RWPE1 (cell line): ENCODE data around the gene CAPN5.
A peak's percentile ranks its signal among the peaks of the same experiment; 100 is the strongest.

Source experiments
- CTCF ChIA-PET: fragments of 350-600 bp; sonication (Branson Sonifier 250); formaldehyde crosslinking; extraction: SDS; loops from one replicate; lab custom pipeline; 2021; lab: Yijun Ruan, JAX
- POLR2A ChIA-PET: fragments of 400-600 bp; formaldehyde crosslinking; extraction: SDS; loops from one replicate; lab custom pipeline; 2020; ENCODE audit warnings: antibody characterized with exemption; ENCODE audit not compliant: low non-redundant PET; lab: Yijun Ruan, JAX
- DNase-seq: peaks from one replicate; pipeline ENCODE4 v3.0.0; 2012; ENCODE audit warnings: low spot score
- H3K27ac ChIP-seq: fragments of 450-650 bp; 2 replicates; pipeline ENCODE4 v1.5.1; 2017
- TF ChIP-seq, protein P1 (sequence below): fragments of 450-650 bp; conservative IDR thresholded peaks from 2 replicates; pipeline ENCODE4 v1.5.1; 2017; ENCODE audit warnings: low read depth, mild to moderate bottlenecking

CAPN5 gene

DNA sequence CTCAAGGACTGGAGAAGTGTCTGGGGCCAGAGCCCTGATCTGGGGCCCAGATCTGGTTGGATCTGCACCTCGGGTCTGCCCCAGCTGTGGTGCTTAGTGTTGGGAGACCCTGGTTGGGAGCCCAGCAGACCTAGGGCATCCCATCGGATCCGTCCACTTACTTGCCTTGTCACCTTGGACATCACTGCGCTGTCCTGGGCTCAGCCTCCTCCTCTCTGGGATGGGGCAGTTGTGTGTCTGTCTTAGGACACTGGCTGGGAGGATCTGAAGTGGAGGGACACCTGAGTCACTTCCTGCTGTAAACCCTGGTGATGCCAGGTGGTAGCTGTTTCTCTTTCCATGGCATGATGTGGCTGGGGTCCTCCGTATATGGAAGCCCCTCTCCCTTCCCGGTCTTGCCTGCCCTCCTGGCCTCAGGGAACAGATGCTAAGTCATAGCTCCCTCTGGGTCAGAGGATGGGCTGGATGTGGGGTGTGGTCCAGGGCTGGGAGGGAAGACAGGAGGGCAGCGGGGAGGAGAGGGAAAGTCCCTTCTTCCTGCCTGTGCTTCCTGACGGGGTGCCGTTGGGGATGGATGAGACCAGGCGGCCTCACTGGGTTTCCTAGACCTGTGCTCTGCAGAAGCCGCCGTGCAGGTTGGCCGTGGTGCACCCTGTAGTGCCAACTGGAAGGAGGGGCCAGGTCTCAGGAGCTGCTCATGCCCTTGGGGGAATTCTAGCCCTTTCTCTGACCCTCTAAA lies 23.8 kb downstream of the CAPN5 start:
- CTCF ChIA-PET, result interaction anchor here (0.7 to 2.8 kb wide), 18 partner anchors 8 to 536 kb away, joined by 3 to 22 read pairs (median 5); partner anchors contain the start of gene CAPN5
- TF ChIP-seq, protein P1, sequence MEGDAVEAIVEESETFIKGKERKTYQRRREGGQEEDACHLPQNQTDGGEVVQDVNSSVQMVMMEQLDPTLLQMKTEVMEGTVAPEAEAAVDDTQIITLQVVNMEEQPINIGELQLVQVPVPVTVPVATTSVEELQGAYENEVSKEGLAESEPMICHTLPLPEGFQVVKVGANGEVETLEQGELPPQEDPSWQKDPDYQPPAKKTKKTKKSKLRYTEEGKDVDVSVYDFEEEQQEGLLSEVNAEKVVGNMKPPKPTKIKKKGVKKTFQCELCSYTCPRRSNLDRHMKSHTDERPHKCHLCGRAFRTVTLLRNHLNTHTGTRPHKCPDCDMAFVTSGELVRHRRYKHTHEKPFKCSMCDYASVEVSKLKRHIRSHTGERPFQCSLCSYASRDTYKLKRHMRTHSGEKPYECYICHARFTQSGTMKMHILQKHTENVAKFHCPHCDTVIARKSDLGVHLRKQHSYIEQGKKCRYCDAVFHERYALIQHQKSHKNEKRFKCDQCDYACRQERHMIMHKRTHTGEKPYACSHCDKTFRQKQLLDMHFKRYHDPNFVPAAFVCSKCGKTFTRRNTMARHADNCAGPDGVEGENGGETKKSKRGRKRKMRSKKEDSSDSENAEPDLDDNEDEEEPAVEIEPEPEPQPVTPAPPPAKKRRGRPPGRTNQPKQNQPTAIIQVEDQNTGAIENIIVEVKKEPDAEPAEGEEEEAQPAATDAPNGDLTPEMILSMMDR, result no peak
- POLR2A ChIA-PET, result no interaction called here
- H3K27ac ChIP-seq, result no peak overlapping the region
- DNase-seq, result no peak

DNA sequence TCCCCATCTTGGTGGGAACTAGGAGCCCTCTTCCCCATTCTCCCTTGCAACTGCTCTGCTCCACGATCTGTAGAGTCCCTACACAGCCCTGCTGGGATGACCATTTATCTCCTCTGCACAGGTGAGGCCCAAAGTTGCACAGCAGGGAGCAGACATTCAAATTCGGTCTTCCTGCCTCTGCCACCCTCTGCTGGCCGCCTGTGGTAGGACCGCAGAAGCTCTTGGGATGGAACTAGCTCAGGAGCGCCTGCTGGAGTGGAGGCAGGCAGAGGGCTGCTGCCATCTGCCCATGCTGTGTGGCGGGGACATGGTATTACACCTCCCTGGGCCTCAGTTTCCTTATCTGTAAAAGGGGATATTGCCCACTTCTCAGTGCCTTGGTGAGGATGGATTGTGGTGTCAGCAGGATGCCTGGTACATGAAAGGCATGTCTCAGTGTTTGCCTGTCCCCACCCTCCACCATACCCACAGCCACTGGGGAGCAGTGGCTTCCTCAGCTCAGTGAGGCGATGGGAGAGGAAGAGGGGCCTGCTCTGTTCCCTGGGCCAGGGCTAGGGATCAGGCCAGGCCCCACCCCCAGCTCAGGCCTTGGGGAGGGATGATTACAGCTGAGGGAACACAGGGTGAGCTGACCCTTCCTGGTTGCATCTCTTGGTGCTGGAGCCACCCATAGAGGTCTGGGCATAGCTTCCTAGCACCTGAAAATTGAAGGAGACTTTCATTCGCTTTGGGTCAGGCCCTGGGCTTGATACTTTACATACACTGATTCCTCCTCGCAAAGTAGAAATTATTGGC lies 24.6 kb downstream of the CAPN5 start:
- DNase-seq, result peak; percentile 80
- ChIA-PET CTCF (interaction anchor here (0.5 to 2.8 kb wide), 20 partner anchors 9 to 1719 kb away, joined by 3 to 22 read pairs (median 4); partner anchors contain the start of gene CAPN5), POLR2A (no interaction called here)
- H3K27ac ChIP-seq, result no peak overlapping the region
- TF ChIP-seq, protein P1, result peak; percentile 91

DNA sequence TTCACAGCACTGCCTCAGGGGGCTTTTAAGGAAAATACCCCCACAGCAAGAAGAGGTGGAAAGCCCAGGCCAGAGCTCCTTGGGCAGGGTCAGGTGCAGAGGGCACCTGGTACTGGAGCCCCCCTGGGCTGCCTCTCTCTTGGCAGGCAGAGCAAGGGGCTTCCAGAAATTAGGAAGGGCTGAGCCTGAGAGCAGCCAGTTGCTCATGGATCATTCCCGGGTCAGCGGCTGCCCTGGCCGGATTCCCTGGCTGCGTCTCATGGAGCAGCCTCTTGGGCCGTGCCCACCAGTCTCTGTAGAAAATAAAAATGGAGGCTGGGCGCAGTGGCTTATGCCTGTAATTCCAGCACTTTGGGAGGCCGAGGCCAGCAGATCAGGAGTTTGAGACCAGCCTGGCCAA lies 25.6 kb downstream of the CAPN5 start:
- POLR2A ChIA-PET, result no interaction called here
- no peak for DNase-seq
- H3K27ac ChIP-seq, result no peak overlapping the region
- TF ChIP-seq, protein P1, result no peak
- CTCF ChIA-PET, result interaction anchor here (0.6 to 2.8 kb wide), 6 partner anchors 10 to 357 kb away, joined by 3 to 22 read pairs (median 6); no protein-coding TSS in a partner anchor

DNA sequence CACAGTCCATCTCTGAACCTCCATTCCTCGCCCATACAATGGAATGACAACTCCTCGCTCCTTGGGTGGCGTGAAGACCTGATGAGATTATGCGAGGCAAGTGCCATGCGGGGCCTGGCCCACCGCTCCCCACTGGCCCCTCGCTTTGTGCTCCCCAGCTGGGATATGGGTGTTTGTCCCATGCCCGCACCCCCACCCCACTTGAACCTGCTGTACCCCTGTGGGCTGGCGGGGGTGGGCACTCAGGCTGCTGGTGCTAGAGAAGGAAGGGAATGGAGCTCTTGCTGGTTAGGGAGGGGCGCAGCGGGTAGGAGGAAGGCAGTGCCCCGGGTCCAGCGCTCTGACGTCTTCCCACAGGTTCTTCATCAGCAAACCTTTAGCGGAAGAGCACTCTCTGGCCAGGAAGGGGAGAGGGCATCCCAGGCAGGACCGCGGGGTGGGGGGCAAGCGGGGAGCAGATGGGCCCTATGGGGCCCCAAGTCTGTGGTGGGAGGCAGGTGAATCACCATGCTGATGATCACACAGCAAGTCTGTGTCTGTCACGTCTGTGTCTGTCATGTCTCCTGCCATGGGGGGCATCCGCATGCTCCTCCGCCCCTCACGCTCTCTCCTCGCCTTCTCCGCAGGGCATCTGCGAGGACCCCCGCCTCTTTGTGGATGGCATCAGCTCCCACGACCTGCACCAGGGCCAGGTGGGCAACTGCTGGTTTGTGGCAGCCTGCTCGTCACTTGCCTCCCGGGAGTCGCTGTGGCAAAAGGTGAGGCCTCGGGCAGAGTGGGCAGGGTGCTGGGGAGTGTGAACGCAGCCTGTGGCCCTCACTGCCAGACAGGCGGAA lies 26.5 kb downstream of the CAPN5 start:
- POLR2A ChIA-PET, result no interaction called here
- no peak for DNase-seq
- H3K27ac ChIP-seq, result no peak overlapping the region
- TF ChIP-seq, protein P1, result no peak
- CTCF ChIA-PET, result interaction anchor here (0.6 to 2.7 kb wide), 4 partner anchors 45 to 375 kb away, joined by 4 to 22 read pairs (median 6); no protein-coding TSS in a partner anchor

DNA sequence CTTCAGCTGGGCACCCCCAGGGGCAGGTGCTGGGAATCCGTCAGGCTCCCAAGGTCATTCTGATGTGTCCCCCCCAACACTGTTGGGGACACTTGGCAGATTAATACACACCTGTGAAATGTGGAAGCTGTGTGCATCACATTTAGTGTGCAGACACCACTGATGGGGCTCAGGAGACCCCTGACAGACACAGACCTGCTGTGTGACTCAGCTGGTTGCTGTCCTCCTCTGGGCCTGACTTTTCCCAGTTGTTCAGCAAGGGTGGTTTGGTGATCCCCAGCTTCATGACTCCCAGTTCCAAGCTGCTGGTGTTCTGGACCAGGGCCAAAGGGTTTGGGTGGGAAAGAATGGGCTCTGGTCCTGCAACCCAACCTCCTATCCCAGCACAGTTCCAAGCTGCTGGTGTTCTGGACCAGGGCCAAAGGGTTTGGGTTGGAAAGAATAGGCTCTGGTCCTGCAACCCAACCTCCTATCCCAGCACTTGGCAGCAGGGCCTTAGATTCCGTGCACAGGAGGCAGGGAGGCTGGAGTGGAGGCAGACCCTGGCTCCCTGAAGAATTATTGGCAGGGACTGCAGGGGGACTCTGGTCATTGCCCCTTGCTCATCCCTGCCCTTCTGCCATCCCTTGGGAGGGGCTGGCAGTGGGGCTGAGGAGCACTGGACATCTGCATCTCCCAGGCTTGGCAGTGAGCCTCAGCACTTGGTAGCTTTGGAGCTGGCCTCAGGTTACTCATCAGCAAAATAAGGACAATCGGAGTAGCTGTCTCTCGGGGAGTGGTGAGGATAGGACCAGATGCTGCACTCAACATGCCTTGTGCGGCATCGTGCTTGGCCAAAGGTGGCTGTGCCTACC lies 27.4 kb downstream of the CAPN5 start:
- no peak overlapping the region for H3K27ac ChIP-seq
- CTCF ChIA-PET, result interaction anchor here (0.6 to 1.9 kb wide), 6 partner anchors 28 to 374 kb away, joined by 3 to 6 read pairs (median 6); partner anchors contain the start of gene CAPN5
- no peak for DNase-seq
- TF ChIP-seq, protein P1, result no peak
- POLR2A ChIA-PET, result no interaction called here
